K562 (cell line): ENCODE data around the gene C1GALT1C1L. TPM values are rescaled to one million over a fixed set of nuclear protein-coding genes. Genes with fewer than 3 reads are reported as not detected.

Experiments
- ATAC-seq: fragments of 200-7000 bp; cut with Tn5 transposase; 3 replicates; pipeline ENCODE4 v1.9.1; 2020; ENCODE audit warnings: moderate library complexity
- Bru-seq: library from RNA; stranded (reverse); fragments of 400-500 nt; gene quantifications from one replicate; lab custom pipeline; 2021; lab: Mats Ljungman, UMichigan
- BruChase-seq, 2 experiments: library from RNA; stranded (reverse); fragments of 400-500 nt; gene quantifications; one replicate each; lab custom pipeline; 2021; lab: Mats Ljungman, UMichigan
- BruUV-seq: library from RNA; stranded (reverse); fragments of 400-500 nt; replicated peaks from 2 replicates; lab custom pipeline; 2021; lab: Mats Ljungman, UMichigan
- CTCF ChIA-PET: fragments of 300-600 bp; formaldehyde crosslinking; extraction: SDS; loops from one replicate; lab custom pipeline; 2021; ENCODE audit warnings: low intra/inter-chr PET ratio; lab: Yijun Ruan, JAX
- POLR2A ChIA-PET: fragments of 300-600, 350-650 bp; sonication (Branson Sonifier 250); formaldehyde crosslinking; extraction: SDS; loops from one replicate; lab custom pipeline; 2021; ENCODE audit warnings: antibody characterized with exemption, inconsistent platforms; lab: Yijun Ruan, JAX
- DNase-seq, 4 experiments: peaks; one replicate each; pipeline versions ENCODE4 v3.0.0 to v3.0.0-alpha.2; 2011 to 2018; ENCODE audit warnings: low spot score in 3 of 4, mixed read lengths in 3 of 4; ENCODE audit errors: extremely low read depth in 1 of 4
- FAIRE-seq: peaks from 2 replicates; lab custom pipeline; 2011; peaks lifted over from hg19 to GRCh38; lab: Jason Lieb, UNC
- H2AFZ ChIP-seq: 2 replicates; pipeline ENCODE4 v1.6.0; 2011; ENCODE audit warnings: low read depth, low read length, control low read depth, inconsistent platforms
- H3K27ac ChIP-seq: fragments of 200-600 bp; 3 replicates; pipeline ENCODE4 v1.8.0; 2011; ENCODE audit warnings: low read depth, mild to moderate bottlenecking, control low read depth, inconsistent platforms, low read length, moderate library complexity, mixed read lengths; ENCODE audit errors: extremely low read depth
- H3K27me3 ChIP-seq, 2 experiments: fragments of 300-600 bp in 1 of 2; 2 replicates in 1 of 2; 3 replicates in 1 of 2; pipeline versions ENCODE4 v1.6.0 to v1.8.0; 2011; ENCODE audit warnings: inconsistent platforms in 2 of 2, low read length in 2 of 2, mild to moderate bottlenecking in 1 of 2, mixed read lengths in 1 of 2, moderate library complexity in 1 of 2; ENCODE audit not compliant: control insufficient read depth in 2 of 2, insufficient read depth in 2 of 2
- H3K36me3 ChIP-seq: fragments of 300-600 bp; 3 replicates; pipeline ENCODE4 v1.8.0; 2011; ENCODE audit warnings: mild to moderate bottlenecking, low read length, inconsistent platforms; ENCODE audit not compliant: control insufficient read depth, insufficient read depth
- H3K4me1 ChIP-seq, 2 experiments: fragments of 200-600 bp in 1 of 2; replicated peaks in 1 of 2; 2 replicates in 1 of 2; 3 replicates in 1 of 2; pipeline versions ENCODE4 v1.5.1 to v1.8.0; 2011; ENCODE audit warnings: inconsistent platforms in 2 of 2, low read length in 2 of 2, mild to moderate bottlenecking in 1 of 2, mixed read lengths in 1 of 2, moderate library complexity in 1 of 2; ENCODE audit not compliant: control insufficient read depth in 2 of 2, insufficient read depth in 2 of 2
- H3K4me2 ChIP-seq: 2 replicates; pipeline ENCODE4 v1.6.1; 2011; ENCODE audit warnings: low read length, control low read depth, inconsistent platforms, mixed read lengths; ENCODE audit not compliant: insufficient read depth
- H3K4me3 ChIP-seq: fragments of 200-600 bp; sonication (generic), shearing (Covaris generic); 2 replicates; pipeline ENCODE4 v1.5.1; 2016; ENCODE audit warnings: control low read depth, inconsistent platforms
- H3K79me2 ChIP-seq: fragments of 200-600 bp; 3 replicates; pipeline ENCODE4 v1.8.0; 2011; ENCODE audit warnings: low read length, inconsistent platforms; ENCODE audit not compliant: control insufficient read depth, insufficient read depth
- H3K9ac ChIP-seq, 2 experiments: 2 replicates each; pipeline versions ENCODE4 v1.6.0 to v1.6.1; 2011; ENCODE audit warnings: low read depth in 2 of 2, low read length in 2 of 2, control low read depth in 1 of 2, inconsistent platforms in 1 of 2, mild to moderate bottlenecking in 1 of 2, mixed read lengths in 1 of 2; ENCODE audit not compliant: insufficient read depth in 1 of 2
- H3K9me1 ChIP-seq: one replicate; pipeline ENCODE4 v1.6.0; 2011; ENCODE audit warnings: inconsistent platforms, mild to moderate bottlenecking, low read length, moderate library complexity; ENCODE audit not compliant: control insufficient read depth, insufficient read depth
- H3K9me3 ChIP-seq: replicated peaks from 2 replicates; pipeline ENCODE4 v1.5.1; 2011; ENCODE audit warnings: low read depth, low read length, inconsistent platforms; ENCODE audit not compliant: control insufficient read depth, insufficient read depth
- H4K20me1 ChIP-seq: replicated peaks from 2 replicates; pipeline ENCODE4 v1.6.1; 2011; ENCODE audit warnings: low read length, inconsistent platforms, mixed read lengths; ENCODE audit not compliant: control insufficient read depth, insufficient read depth
- MAZ ChIP-seq, 2 experiments: fragments of 450-650 bp in 1 of 2; sonication (generic) in 1 of 2; formaldehyde crosslinking; IDR thresholded peaks in 1 of 2; conservative IDR thresholded peaks in 1 of 2; 2 replicates each; pipeline versions ENCODE4 v1.4.0 to v1.5.0; 2020; ENCODE audit warnings: mild to moderate bottlenecking in 1 of 2, missing genetic modification reagents in 1 of 2
- POLR2A ChIP-seq: fragments of 450-650 bp; conservative IDR thresholded peaks from 2 replicates; pipeline ENCODE4 v1.6.1; 2016
- POLR2G ChIP-seq: fragments of 200-400 bp; formaldehyde crosslinking; IDR thresholded peaks from 2 replicates; pipeline ENCODE4 v1.6.1; 2017; ENCODE audit warnings: low read depth, mild to moderate bottlenecking, antibody characterized with exemption, low read length, moderate library complexity
- RBFOX2 ChIP-seq: fragments of 200-400 bp; formaldehyde crosslinking; IDR thresholded peaks from 2 replicates; pipeline ENCODE4 v1.6.1; 2017; ENCODE audit warnings: low read depth, mild to moderate bottlenecking, low read length, moderate library complexity
- SNAPC5 ChIP-seq: fragments of 250-450 bp; sonication (Bioruptor Pico); IDR thresholded peaks from 2 replicates; pipeline ENCODE4 v1.8.0; 2021; ENCODE audit warnings: moderate library complexity, mild to moderate bottlenecking, inconsistent platforms
- TAF1 ChIP-seq: IDR thresholded peaks from 2 replicates; pipeline ENCODE4 v1.6.1; 2011; ENCODE audit warnings: mild to moderate bottlenecking, low read length, moderate library complexity; ENCODE audit not compliant: insufficient read depth, control insufficient read depth, severe bottlenecking; ENCODE audit errors: extremely low read depth
- TFAP4 ChIP-seq: sonication (generic); formaldehyde crosslinking; IDR thresholded peaks from 2 replicates; pipeline ENCODE4 v1.8.0; 2022; ENCODE audit warnings: missing genetic modification reagents, mild to moderate bottlenecking, moderate library complexity, borderline replicate concordance
- ZNF740 ChIP-seq, 3 experiments: fragments of 200-800 bp in 1 of 3; sonication (Bioruptor generic) in 1 of 3; sonication (generic) in 1 of 3; formaldehyde crosslinking in 1 of 3; IDR thresholded peaks; 2 replicates each; pipeline versions ENCODE4 v1.6.1 to v1.8.0; 2016 to 2022; ENCODE audit warnings: mild to moderate bottlenecking in 2 of 3, missing compliant biosample characterization in 2 of 3, missing genetic modification characterization in 2 of 3, missing genetic modification reagents in 1 of 3
- WGBS: fragments of 100-300 bp; shearing (Covaris generic); methylation state at CpG from one replicate; pipeline ENCODE4 v1.1.6; 2016; ENCODE audit warnings: low coverage, mixed read lengths; ENCODE audit not compliant: insufficient coverage; ENCODE audit errors: missing lambda C conversion rate; 5-methylcytosine and 5-hydroxymethylcytosine counted together
- in situ Hi-C: fragments of 300-500 bp; cut with MboI; formaldehyde crosslinking; loops from 4 replicates; pipeline ENCODE4 v1.15.0; 2018; ENCODE audit warnings: inconsistent platforms, mixed read lengths
- intact Hi-C: fragments of 100-400 bp; cut with micrococcal nuclease; formaldehyde crosslinking; loops from 2 replicates; pipeline ENCODE4 v1.14.2; 2022
- long read RNA-seq, 3 experiments: library from polyadenylated mRNA in 2 of 3; library from RNA in 1 of 3; unstranded in 2 of 3; stranded (forward) in 1 of 3; transcript quantifications; one replicate each; pipeline ENCODE4 v2.0.0, GENCODE V29; 2019 to 2022
- polyA minus RNA-seq, 3 experiments: library from RNA; depleted of rRNA, polyadenylated mRNA; stranded (reverse); fragments of >200 nt; gene quantifications; 2 replicates each; pipeline ENCODE4 v1.2.3, GENCODE V29; 2011
- polyA plus RNA-seq, 8 experiments: library from polyadenylated mRNA; depleted of rRNA in 4 of 8; stranded (reverse) in 5 of 8; unstranded in 3 of 8; fragments of >200 nt; fragmentation: Nextera tagmentation in 2 of 8; fragmentation: Illumina TruSeq in 1 of 8; extraction: Ambion mirVana in 2 of 8; extraction: Trizol in 1 of 8; gene quantifications; 2 replicates each; pipeline versions ENCODE4 v1.2.1 to v1.2.3, GENCODE V29; 2011 to 2014; ENCODE audit warnings: inconsistent platforms in 1 of 8, missing spikeins in 1 of 8
- total RNA-seq, 7 experiments: library from RNA; depleted of rRNA in 6 of 7; stranded (reverse); fragments of >200 nt in 6 of 7; fragmentation: Illumina TruSeq in 2 of 7; extraction: Trizol in 2 of 7; gene quantifications; 2 replicates each; pipeline versions ENCODE4 v1.2.1 to v1.2.3, GENCODE V29; 2011 to 2021; ENCODE audit warnings: low replicate concordance in 1 of 7
- TF ChIP-seq, protein P1 (sequence below): fragments of 450-650 bp; formaldehyde crosslinking; IDR thresholded peaks from 2 replicates; pipeline ENCODE4 v1.4.0; 2022; ENCODE audit warnings: mild to moderate bottlenecking, moderate library complexity

C1GALT1C1L gene
- total RNA-seq (2011; cell fraction: chromatin; rRNA removed; ENCODE audit: low replicate concordance) = 2.5 and 4.8 TPM in 2 replicates
- total RNA-seq (2011; cell fraction: nucleolus; rRNA removed) = 1.8 and 4.1 TPM in 2 replicates
- 3.7 and 4.3 TPM in 2 replicates for total RNA-seq (2011; cell fraction: nucleoplasm; rRNA removed)
- 0.49 and 1.0 TPM in 2 replicates for total RNA-seq (2014; rRNA removed)
- total RNA-seq (2014; rRNA removed; fragmentation: Illumina TruSeq; extraction: Trizol) = 1.6 and 1.9 TPM in 2 replicates
- 1.0 and 1.2 TPM in 2 replicates for total RNA-seq (2015; rRNA removed; fragmentation: Illumina TruSeq; extraction: Trizol)
- total RNA-seq (2021) = 1.5 and 1.6 TPM in 2 replicates
- polyA plus RNA-seq (2011; rRNA removed) = 4.2 and 4.4 TPM in 2 replicates
- 0.81 and 1.8 TPM in 2 replicates for polyA plus RNA-seq (2011; cell fraction: cytosol; rRNA removed)
- 2.0 and 4.1 TPM in 2 replicates for polyA plus RNA-seq (2011; cell fraction: nucleus; rRNA removed)
- polyA plus RNA-seq (2012) = 1.1 and 1.8 TPM in 2 replicates
- 1.6 and 1.7 TPM in 2 replicates for polyA plus RNA-seq (2014; fragmentation: Illumina TruSeq; extraction: Trizol)
- 1 to 10 TPM; 3.1 to 3.5 TPM for polyA plus RNA-seq (2014; fragmentation: Nextera tagmentation; extraction: Ambion mirVana)
- 2.1 and 4.1 TPM in 2 replicates for polyA plus RNA-seq (2014; rRNA removed)
- 1.9 and 2.8 TPM in 2 replicates for polyA minus RNA-seq (2011; rRNA and poly(A)+ RNA removed)
- not detected in 2 replicates for polyA minus RNA-seq (2011; cell fraction: cytosol; rRNA and poly(A)+ RNA removed)
- polyA minus RNA-seq (2011; cell fraction: nucleus; rRNA and poly(A)+ RNA removed) = 0.81 and 2.8 TPM in 2 replicates
- Bru-seq, nascent RNA = percentile 56 among the genes with signal in this experiment
- percentile 58 among the genes with signal in this experiment for BruChase-seq, experiment 1, labeled RNA remaining after a 2-hour chase
- percentile 61 among the genes with signal in this experiment for BruChase-seq, experiment 2, labeled RNA remaining after a 6-hour chase
- long read RNA-seq, experiment 1, partial matches to known transcripts = 0 of 2 reads
- long read RNA-seq, experiment 1, other reads (novel, unspliced or antisense) = 0 of 2 reads
- long read RNA-seq, experiment 2 = 0 reads
- long read RNA-seq, experiment 3, partial matches to known transcripts = 0 of 2 reads
- long read RNA-seq, experiment 3, other reads (novel, unspliced or antisense) = 0 of 2 reads

DNA sequence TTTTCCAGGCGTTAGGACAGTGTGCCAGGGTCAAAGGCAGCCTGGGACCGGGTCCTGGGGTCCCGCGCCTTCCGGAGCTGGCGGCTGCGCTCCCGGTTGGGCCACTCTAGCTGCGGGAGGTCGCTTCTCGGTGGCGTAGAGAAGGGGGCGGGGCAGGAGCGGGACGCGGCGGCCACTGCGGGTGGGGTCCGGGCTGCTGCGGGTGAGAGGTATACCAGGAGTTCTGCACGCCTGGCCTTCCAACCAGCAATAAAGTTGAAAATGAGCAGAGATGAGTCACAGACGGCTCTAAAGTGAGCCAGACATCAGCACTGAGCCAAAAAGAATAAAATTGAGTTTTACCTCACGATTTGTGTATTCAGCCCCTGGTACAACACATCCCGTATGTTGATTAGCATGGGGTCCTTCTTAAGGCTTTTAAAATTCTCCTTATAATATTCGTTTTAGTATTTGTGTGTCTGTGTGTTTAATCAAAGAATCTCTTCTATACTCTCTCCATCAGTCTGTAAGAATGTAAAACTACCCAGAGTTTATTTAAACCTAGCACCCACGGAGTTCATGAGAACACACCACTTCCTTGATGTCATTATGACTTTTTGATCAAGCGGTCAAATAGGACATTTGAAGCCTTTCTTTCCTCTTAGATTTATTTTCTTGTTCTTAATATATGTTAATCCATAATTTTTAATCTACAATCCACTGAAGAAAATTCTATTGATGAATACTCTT lies at the start of gene C1GALT1C1L:
TSS of gene C1GALT1C1L (minus strand) at position 108 of the 729 bp plus-strand sequence. CDS start at position 1, 107 bp downstream.
- intact Hi-C loops (no loop called here), in situ Hi-C loops (no loop called here)
- FAIRE-seq (peak; percentile 29), ATAC-seq (peak; percentile 99), DNase-seq (peak; percentile 61 to 69 (median 62))
- WGBS = 41% methylated on average over 22 of the region's 27 CpGs
- Histone ChIP-seq H3K4me3 (peak within 1 kb of the TSS; percentile 38), H3K27ac (no peak within 1 kb of the TSS; the same call in 1 of the 3 replicates), H3K79me2 (no peaks in the 10 kb centered on the region), H3K4me1 (no peaks in the 10 kb centered on the region; a peak in 1 of 5 replicates), H3K9me1 (no peaks in the 10 kb centered on the region), H2AFZ (peak within 1 kb of the TSS; percentile 85), H3K9ac (peak within 1 kb of the TSS; percentile 59 to 79), H3K27me3 (no peaks in the 10 kb centered on the region), H3K9me3 (no peaks in the 10 kb centered on the region), H3K4me2 (peak within 1 kb of the TSS; percentile 68), H3K36me3 (no peaks in the 10 kb centered on the region), H4K20me1 (no peaks in the 10 kb centered on the region)
- POLR2A ChIA-PET = interaction anchor here (1.0 to 1.3 kb wide), 2 partner anchors 23 to 24 kb away, joined by 3 read pairs; no protein-coding TSS in a partner anchor
- BruUV-seq = no TSS peak
- CTCF ChIA-PET = no interaction called here
- peak; percentile 36 for TF ChIP-seq TAF1
- TF ChIP-seq POLR2A = peak; percentile 64
- no peak for TF ChIP-seq TFAP4 (CRISPR knock-in tag)
- TF ChIP-seq SNAPC5 (CRISPR knock-in tag) = no peak
- peak; percentile 63 for TF ChIP-seq RBFOX2
- peak in 1 of 2 experiments; percentile 19; a peak in 1 of 4 replicates for TF ChIP-seq MAZ (CRISPR knock-in tag; conservative IDR thresholded peaks at IDR 0.05 in 1 of 2, IDR thresholded peaks at IDR 0.05 in 1 of 2)
- TF ChIP-seq, protein P1, sequence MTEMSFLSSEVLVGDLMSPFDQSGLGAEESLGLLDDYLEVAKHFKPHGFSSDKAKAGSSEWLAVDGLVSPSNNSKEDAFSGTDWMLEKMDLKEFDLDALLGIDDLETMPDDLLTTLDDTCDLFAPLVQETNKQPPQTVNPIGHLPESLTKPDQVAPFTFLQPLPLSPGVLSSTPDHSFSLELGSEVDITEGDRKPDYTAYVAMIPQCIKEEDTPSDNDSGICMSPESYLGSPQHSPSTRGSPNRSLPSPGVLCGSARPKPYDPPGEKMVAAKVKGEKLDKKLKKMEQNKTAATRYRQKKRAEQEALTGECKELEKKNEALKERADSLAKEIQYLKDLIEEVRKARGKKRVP (CRISPR knock-in tag) = no peak
- peak; percentile 79 for TF ChIP-seq POLR2G
- no peak for TF ChIP-seq ZNF740 (CRISPR knock-in tag; IDR thresholded peaks at IDR 0.05)
- TF ChIP-seq ZNF740 (tag; IDR thresholded peaks at IDR 0.05) = no peak
